GM19025 (cell line): ENCODE measurements around the gene BMP3.
"Not testable (repeated sequence)": the region's sequence is repeated elsewhere in the genome, so short reads cannot be mapped to it uniquely, and the experiment has no call there.

Experiments used
- ATAC-seq: cut with Tn5 transposase; IDR thresholded peaks from one replicate; pipeline ENCODE4 v1.9.1; 2021; ENCODE audit warnings: mild to moderate bottlenecking, low read depth, moderate library complexity; ENCODE audit not compliant: unreplicated experiment

BMP3 gene

GRCh38 chr4:81030061-81030980 lies at the start of gene BMP3:
TSS of gene BMP3 (plus strand) at chr4:81030708. CDS start at chr4:81031285, 577 bp downstream.
- no peak for ATAC-seq

DNA sequence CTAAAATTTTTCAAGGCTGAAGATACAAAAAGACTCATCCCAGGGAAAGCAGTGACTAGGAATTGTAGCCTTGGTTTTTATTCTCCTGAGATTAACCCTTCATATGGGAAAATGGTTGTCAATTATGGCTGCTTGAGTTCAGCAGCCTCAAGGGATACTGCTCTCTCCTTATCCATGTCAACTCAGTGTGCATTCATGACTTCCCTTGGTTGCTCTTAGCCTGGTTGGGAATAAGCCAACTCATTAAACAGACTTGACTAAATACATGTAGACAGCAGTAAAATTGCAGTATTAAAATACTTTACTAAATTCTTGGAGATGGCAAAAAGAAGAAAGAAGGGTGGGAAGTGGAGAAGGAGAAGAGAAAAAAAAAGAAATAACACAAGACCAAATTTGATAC lies 44.5 kb upstream of the BMP3 start:
- ATAC-seq: no peak

- ATAC-seq: no peak
Observed at GRCh38 chr4:80989921-80990544, 40.5 kb upstream of the BMP3 start.

- ATAC-seq: no peak
Observed at GRCh38 chr4:80990851-80991250, 39.7 kb upstream of the BMP3 start.

DNA sequence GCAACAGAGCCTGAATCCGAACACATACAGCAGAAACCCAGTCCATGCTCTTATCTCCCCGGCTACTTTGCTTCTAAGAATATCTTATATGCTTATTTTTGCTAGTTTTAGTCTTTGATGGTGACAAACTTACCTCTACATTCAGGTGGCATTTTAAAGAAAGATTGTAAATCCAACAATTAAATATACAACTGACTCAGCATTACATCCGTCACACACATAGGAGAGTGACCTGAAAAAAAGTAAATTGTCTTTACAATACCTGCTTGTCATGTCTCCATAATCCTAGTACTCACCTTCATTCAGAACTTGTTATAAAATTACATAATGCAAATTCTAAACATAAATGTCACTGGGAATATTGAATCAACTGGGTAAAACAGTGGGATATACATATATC lies 30.6 kb upstream of the BMP3 start:
- ATAC-seq: no peak

- ATAC-seq: peak; percentile 100
Observed at GRCh38 chr4:81003597-81004111, 26.9 kb upstream of the BMP3 start.

DNA sequence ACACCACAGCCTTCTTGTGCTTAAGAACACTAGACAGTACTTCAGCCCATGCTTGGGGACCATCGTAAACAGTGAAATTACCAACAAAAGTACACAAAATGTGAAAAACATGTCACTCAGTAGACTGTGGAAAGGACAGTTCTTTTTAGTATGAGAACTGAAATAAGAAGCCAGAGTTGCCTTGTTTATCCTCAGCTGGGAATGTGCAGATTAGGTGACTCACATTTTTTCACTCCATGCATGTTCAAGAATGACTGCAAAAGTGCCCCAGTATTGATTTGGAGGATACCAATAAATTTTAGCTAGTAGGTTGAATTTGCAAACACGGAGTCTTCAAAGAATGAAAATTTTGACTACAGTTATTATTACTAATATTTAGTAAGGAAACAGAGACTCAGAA lies 23.1 kb upstream of the BMP3 start:
- ATAC-seq: no peak

- ATAC-seq: not testable (repeated sequence)
Observed at GRCh38 chr4:81016566-81016965, 13.9 kb upstream of the BMP3 start.

DNA sequence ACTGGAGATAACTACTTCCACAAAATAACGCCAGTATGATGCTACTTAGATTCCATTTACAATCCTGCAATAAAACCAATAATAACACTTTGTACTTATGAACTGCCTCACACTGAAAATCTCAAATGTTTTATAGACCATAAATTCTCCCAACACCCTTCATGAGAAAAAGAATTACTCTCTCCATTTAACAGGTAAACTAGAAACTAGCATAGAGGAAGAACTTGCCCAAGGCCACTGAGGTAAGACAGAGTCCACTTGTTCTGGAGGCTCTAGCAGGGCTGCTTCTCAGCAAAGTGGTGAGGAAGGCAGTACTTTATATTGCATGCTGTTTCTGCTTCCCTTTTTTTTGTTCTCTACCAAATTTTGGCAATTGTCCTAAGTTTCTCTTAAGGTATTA lies 11.5 kb upstream of the BMP3 start:
- no peak for ATAC-seq

GRCh38 chr4:81021142-81021944 lies 9.2 kb upstream of the BMP3 start:
- no peak for ATAC-seq

GRCh38 chr4:81021981-81022380 lies 8.5 kb upstream of the BMP3 start:
- no peak for ATAC-seq

DNA sequence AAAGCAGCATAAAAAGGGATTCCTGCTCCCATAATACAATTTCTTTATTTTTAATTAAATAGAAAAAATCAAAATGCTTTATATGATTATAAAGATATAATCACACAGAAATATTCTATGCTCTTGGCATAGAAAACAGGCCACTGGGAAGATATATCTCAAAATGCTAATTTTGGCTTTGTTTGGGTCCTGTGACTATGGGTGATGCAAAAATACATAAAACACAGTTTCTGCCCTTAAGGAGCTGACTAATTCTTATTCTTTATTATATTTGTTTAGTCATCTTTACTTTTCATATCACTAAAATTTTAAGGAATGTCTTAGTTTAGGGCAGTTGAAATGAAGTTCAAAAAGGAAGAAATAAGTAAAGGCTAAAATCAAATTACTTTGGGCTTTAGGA lies 7.0 kb upstream of the BMP3 start:
- no peak for ATAC-seq

GRCh38 chr4:81030981-81031791 lies 678 bp downstream of the BMP3 start:
- no peak for ATAC-seq

GRCh38 chr4:81031796-81032551 lies 1.5 kb downstream of the BMP3 start:
- ATAC-seq: no peak

DNA sequence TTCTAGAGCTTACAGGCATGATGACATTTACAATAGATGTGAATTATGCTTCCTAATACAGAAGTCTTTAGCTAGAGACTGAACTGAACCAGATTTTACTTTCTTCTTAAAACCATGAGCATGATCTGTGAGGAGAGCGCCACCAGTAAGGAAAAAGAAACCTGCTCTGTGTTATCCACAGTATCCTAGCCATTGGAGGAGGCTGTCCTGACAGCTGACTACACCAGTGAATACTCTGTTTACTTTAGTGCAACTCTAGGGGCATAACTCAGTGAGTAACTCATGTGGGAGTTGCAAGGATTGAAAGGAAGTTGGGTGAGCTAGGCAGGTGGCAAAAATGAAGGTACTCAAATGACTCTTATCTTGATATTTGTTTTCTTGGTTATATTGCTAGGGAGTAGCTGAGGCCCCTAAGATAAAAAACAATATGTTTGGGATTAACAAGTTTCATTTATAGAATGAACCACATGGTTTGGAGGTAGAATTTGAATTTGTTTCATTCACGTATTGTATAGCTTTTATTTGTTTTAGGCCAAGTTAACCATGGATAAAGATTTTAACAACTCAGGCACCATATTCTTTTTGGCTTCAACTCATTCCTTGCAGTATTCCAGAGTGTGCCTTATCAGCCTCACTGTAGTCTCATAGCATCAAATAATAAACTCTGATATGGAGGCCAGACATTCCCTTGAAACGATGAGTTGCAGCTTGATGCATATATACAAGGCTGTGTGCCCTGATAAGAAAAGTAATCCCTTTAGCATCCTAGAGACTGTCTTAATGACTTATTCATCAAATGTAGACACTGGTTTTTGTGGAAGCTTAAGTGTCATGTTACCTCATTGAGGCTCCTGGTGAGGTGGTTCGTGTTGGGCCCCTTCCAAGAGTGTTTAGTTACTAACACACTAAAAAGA lies 2.5 kb downstream of the BMP3 start:
- ATAC-seq: no peak

GRCh38 chr4:81038636-81039350 lies 8.3 kb downstream of the BMP3 start:
- no peak for ATAC-seq

DNA sequence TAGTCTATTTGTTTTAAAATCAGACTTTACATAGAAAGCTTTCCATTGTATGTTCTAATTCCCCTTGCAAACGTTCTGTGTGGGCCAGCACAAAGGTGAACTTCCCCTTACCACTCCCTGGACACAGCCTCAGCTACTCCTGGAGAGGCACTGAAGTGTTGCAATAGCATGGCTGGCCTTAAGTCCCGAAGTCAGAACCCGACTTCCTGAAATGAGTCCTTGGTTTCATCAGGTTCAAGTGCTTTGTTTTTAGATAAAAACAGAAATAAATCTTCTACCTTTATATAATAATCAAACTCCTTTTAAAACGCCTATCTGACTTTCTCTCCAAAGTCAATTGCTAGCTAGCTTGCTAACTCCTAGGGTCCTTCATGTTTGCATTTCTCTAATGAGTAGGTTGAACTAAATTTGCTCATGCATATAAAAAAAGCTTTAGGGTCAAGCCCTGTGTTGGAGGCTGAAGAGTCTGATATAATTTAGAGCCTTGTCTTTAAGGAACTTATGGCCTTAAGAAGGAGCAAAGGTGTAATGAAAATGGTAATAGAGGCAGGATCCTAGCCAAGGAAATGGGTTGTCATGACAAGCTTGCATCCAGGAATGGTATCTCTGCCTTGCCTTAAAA lies 9.0 kb downstream of the BMP3 start:
- ATAC-seq: no peak
